ENCODE data around the gene XXYLT1. TPM values are rescaled to one million over a fixed set of nuclear protein-coding genes. Genes with fewer than 3 reads are reported as not detected.

The XXYLT1 gene
- total and polyA plus RNA-seq, 9 of the 15 experiments (the other 6 are each of a cell fraction or from before 2014, with no cell fraction given), result 1.9 to 18.9 (median 15.0) TPM

- Histone ChIP-seq H3K9me1 (ENCODE audit: control insufficient read depth, insufficient read depth, low read length) (no peaks in the 10 kb centered on the region), H3K27me3 (ENCODE audit: control insufficient read depth in 2 of 2, insufficient read depth in 2 of 2, low read length in 2 of 2) (peaks cover 59 to 81% of the 10 kb centered on the region in 2 experiments), H3K9me3 (replicated peaks; ENCODE audit: control insufficient read depth, insufficient read depth, low read depth, low read length) (no peaks in the 10 kb centered on the region), H2AFZ (ENCODE audit: low read depth, low read length) (no peak overlapping the region), H3K27ac (ENCODE audit: extremely low read depth, low read depth, low read length) (no peak overlapping the region), H3K79me2 (ENCODE audit: control insufficient read depth, insufficient read depth, low read length) (no peaks in the 10 kb centered on the region), H4K20me1 (replicated peaks; ENCODE audit: control insufficient read depth, insufficient read depth, low read length) (no peaks in the 10 kb centered on the region), H3K9ac (ENCODE audit: insufficient read depth in 1 of 2, low read depth in 2 of 2, low read length in 2 of 2) (no peak overlapping the region), H3K4me3 (no peak overlapping the region), H3K36me3 (ENCODE audit: control insufficient read depth, insufficient read depth, low read length) (no peaks in the 10 kb centered on the region), H3K4me2 (ENCODE audit: insufficient read depth, low read length) (no peak overlapping the region), H3K4me1 (replicated peaks in 1 of 2; ENCODE audit: control insufficient read depth in 2 of 2, insufficient read depth in 2 of 2, low read length in 2 of 2) (peaks cover 0 to 15% of the 10 kb centered on the region in 2 experiments; a peak in 2 of 5 replicates)
- ATAC-seq (peak; percentile 86), FAIRE-seq (no peak), DNase-seq (ENCODE audit: extremely low read depth in 1 of 4, low spot score in 3 of 4) (peak in 2 of 4 experiments; percentile 38)
- ChIA-PET CTCF (ENCODE audit: low intra/inter-chr PET ratio) (interaction anchor here (0.6 to 0.9 kb wide), 2 partner anchors 225 to 237 kb away, joined by 3 to 4 read pairs; no protein-coding TSS in a partner anchor), POLR2A (interaction anchor here (0.6 to 1.5 kb wide), 2 partner anchors 17 to 450 kb away, joined by 3 read pairs; no protein-coding TSS in a partner anchor)
- WGBS (ENCODE audit: insufficient coverage, low coverage, missing lambda C conversion rate), result 5% methylated on average over 35 of the region's 42 CpGs
- no TSS peak for BruUV-seq (replicated peaks)
- intact Hi-C loops (cut with micrococcal nuclease) (no loop called here), in situ Hi-C loops (cut with MboI) (no loop called here)
- TF ChIP-seq THAP12 (CRISPR knock-in tag; IDR thresholded peaks at IDR 0.05) (no peak), ELK1 (CRISPR knock-in tag; IDR thresholded peaks at IDR 0.05) (no peak), PHF20 (IDR thresholded peaks at IDR 0.05; ENCODE audit: partially characterized antibody) (no peak), REST (IDR thresholded peaks at IDR 0.05; ENCODE audit: borderline replicate concordance) (peak; percentile 61), REST (CRISPR knock-in tag; IDR thresholded peaks at IDR 0.05; ENCODE audit: low read depth) (no peak), RAD21 (CRISPR knock-in tag; conservative IDR thresholded peaks at IDR 0.05 in 1 of 2, IDR thresholded peaks at IDR 0.05 in 1 of 2) (peak; percentile 64 to 70), STAT5B (CRISPR knock-in tag; IDR thresholded peaks at IDR 0.05) (no peak), CBX8 (IDR thresholded peaks at IDR 0.05; ENCODE audit: borderline replicate concordance, extremely low read depth, low read depth, low read length, poor library complexity, severe bottlenecking) (no peak)
These were observed 235.4 kb downstream of the XXYLT1 start for GRCh38 chr3:195035345-195036202.

All from K562 (cell line).